ENCODE measurements around the gene SSBP3.

Gene SSBP3

GRCh38 chr1:54375298-54375697 is 30.9 kb downstream of the SSBP3 start:
- in situ Hi-C loops (cut with MboI; ENCODE audit: low sequenced_read_pairs): no loop called here

- in situ Hi-C loops (cut with MboI; ENCODE audit: low sequenced_read_pairs): no loop called here
Observed at GRCh38 chr1:54374766-54375165, 31.4 kb downstream of the SSBP3 start.

GRCh38 chr1:54372978-54373377 is 33.2 kb downstream of the SSBP3 start:
- in situ Hi-C loops (cut with MboI; ENCODE audit: low sequenced_read_pairs): no loop called here

- in situ Hi-C loops (cut with MboI; ENCODE audit: low sequenced_read_pairs): no loop called here
Observed at GRCh38 chr1:54371942-54372275, 34.3 kb downstream of the SSBP3 start.

GRCh38 chr1:54371038-54371941 is 34.9 kb downstream of the SSBP3 start:
- in situ Hi-C loops (cut with MboI; ENCODE audit: low sequenced_read_pairs): no loop called here

GRCh38 chr1:54370287-54370989 is 35.8 kb downstream of the SSBP3 start:
- in situ Hi-C loops (cut with MboI; ENCODE audit: low sequenced_read_pairs): no loop called here

- in situ Hi-C loops (cut with MboI; ENCODE audit: low sequenced_read_pairs): no loop called here
Observed at GRCh38 chr1:54367613-54368012, 38.6 kb downstream of the SSBP3 start.

GRCh38 chr1:54365847-54366246 is 40.3 kb downstream of the SSBP3 start:
- in situ Hi-C loops (cut with MboI; ENCODE audit: low sequenced_read_pairs): no loop called here

- in situ Hi-C loops (cut with MboI; ENCODE audit: low sequenced_read_pairs): no loop called here
Observed at GRCh38 chr1:54365398-54365797, 40.8 kb downstream of the SSBP3 start.

- in situ Hi-C loops (cut with MboI; ENCODE audit: low sequenced_read_pairs): no loop called here
Observed at GRCh38 chr1:54364995-54365394, 41.2 kb downstream of the SSBP3 start.

- in situ Hi-C loops (cut with MboI; ENCODE audit: low sequenced_read_pairs): no loop called here
Observed at GRCh38 chr1:54364582-54364981, 41.6 kb downstream of the SSBP3 start.

- in situ Hi-C loops (cut with MboI; ENCODE audit: low sequenced_read_pairs): no loop called here
Observed at GRCh38 chr1:54363925-54364324, 42.3 kb downstream of the SSBP3 start.

GRCh38 chr1:54362881-54363340 is 43.3 kb downstream of the SSBP3 start:
- in situ Hi-C loops (cut with MboI; ENCODE audit: low sequenced_read_pairs): no loop called here

GRCh38 chr1:54361342-54361741 is 44.9 kb downstream of the SSBP3 start:
- in situ Hi-C loops (cut with MboI; ENCODE audit: low sequenced_read_pairs): no loop called here

GRCh38 chr1:54360165-54361005 is 45.8 kb downstream of the SSBP3 start:
- in situ Hi-C loops (cut with MboI; ENCODE audit: low sequenced_read_pairs): no loop called here

GRCh38 chr1:54359393-54360162 is 46.6 kb downstream of the SSBP3 start:
- in situ Hi-C loops (cut with MboI; ENCODE audit: low sequenced_read_pairs): no loop called here

GRCh38 chr1:54358503-54359168 is 47.6 kb downstream of the SSBP3 start:
- in situ Hi-C loops (cut with MboI; ENCODE audit: low sequenced_read_pairs): no loop called here

GRCh38 chr1:54357967-54358366 is 48.2 kb downstream of the SSBP3 start:
- in situ Hi-C loops (cut with MboI; ENCODE audit: low sequenced_read_pairs): no loop called here

- in situ Hi-C loops (cut with MboI; ENCODE audit: low sequenced_read_pairs): no loop called here
Observed at GRCh38 chr1:54356680-54357147, 49.5 kb downstream of the SSBP3 start.

All from hTERT RPE-1 (cell line).